ENCODE results near the gene YY1AP1. TPM values are rescaled to one million over a fixed set of nuclear protein-coding genes. Genes with fewer than 3 reads are reported as not detected.
"Not testable (repeated sequence)": the region's sequence is repeated elsewhere in the genome, so short reads cannot be mapped to it uniquely, and the experiment has no call there.

YY1AP1 gene
- total RNA-seq, 1 donor from 2014 or later = 62.6 TPM

DNA sequence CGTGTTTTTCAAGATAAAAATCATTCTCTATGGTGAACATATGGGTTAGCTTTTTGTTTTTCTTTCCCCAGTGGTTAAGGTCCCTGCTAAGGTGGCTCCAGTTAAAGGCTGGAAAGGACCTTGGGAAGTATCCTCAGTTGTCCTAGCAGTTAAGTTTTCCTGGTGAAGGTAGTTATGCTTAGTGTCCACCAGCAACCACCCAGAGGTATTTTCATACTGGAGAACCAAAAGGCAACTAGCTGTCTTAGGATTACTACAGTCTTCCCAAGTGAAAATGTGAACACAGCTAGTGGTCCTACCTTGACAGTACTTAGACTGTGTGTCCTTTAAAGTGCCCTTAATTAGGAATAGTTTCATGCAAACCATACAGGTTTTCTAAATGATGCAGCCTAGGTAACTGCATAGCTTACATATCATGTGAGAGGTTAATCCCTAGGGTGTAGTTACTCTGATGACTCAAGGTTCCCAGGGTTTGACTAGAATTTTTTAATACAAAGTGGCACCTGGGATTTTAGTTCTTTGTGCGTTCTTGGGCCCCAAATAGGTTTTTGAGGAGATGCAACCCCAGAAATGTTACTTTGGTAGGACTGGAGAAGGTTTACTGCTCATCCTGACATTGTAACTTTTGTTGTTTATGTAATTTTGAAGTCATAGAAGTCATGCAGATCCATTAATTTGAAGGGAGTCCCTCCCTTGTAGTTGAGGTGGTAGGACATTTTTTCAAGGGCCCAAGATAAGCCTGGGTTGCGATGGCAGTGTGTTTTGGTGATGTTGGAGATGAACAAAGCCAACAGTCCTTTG, 36.5 kb downstream of the YY1AP1 start:
- intact Hi-C loops (cut with DNase I) = no loop called here
- ATAC-seq = no peak
- DNase-seq (ENCODE audit: missing footprints) = no peak

DNA sequence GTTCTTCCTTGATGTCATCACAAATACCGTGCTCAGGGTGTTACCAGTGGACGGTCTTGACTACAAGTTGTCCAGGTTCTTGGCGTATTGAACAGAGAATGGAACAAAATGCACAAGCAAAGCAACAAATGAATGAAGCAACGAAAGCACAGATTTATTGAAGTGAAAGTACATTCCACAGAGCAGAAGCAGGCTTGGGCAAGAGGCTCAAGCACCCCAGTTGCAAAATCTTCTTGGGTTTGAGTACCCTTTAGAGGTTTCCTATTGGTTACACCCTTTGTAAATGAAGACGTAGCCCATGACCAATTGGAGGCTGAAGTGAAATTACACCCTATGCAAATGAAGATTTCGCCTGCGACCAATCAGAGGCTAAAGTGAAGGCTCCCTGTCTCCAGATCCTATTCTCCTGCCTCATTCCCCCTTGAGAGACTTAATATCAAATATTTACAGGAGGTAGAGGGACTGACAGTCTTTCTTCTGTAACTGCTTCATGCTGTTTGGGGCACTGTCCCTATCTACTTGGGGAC, 38.3 kb downstream of the YY1AP1 start:
- no peak for DNase-seq (ENCODE audit: missing footprints)
- ATAC-seq = no peak
- intact Hi-C loops (cut with DNase I) = no loop called here

DNA sequence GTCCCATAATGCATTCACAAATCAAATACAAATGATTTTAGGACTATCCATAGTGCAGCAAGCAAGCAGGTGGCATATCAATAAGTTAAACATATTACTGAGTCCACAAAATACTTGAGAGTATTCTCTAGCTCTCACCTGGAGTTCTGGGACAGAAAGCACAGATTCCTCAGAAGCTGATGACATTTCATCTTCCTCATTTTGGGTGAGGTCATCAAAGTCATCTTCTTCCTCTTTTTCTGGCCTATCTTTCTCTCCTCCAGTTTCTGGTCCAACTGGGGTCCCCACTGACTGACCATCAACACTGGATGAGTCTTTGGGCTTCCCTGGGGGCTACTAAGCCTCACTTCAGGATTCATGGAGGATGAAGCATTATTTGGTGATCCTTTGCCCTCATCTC, 38.9 kb downstream of the YY1AP1 start:
- DNase-seq (ENCODE audit: missing footprints) (no peak), ATAC-seq (no peak)
- intact Hi-C loops (cut with DNase I) = no loop called here

DNA sequence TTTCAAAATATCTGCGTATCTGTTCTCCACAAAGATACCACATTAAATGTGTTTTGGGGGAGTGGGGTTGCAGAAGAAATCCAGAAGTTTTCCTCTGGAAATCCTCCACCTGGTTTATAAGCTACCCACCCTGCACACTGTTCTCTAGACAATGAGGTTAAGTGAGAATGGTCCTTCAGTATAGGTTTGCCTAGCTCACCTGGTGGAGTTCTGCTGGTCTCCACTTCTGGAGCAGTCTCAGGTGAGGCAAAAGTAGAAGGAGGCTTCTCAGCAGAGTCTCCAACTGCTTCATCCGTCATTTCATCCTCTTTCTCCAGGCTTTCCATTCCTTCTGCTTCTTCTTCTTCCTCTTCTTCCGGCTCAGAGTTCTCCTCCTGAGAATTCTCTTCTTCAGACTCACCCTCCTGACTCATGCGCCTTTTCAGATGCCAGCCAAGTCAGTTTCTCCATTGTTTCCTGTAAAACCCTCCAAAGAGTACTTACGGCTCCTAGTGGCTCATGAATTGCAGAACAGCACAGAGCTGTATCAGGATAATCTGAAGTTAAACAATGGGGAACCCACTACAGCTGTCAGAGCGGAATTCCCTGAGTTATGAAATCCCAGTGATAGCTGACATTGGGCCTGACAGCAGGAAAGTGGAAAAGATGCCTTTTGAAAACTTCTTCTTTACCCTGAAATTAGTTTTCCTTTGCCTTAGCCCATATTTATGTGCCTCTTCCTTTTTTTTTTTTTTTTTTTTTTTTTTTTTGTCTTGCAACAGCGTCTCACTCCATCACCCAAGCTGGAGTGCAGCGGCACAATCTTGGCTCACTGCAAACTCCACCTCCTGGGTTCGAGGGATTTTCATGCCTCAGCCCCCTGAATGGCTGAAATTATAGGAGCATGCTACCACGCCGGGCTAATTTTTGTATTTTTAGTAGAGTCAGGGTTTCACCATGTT, 40.1 kb downstream of the YY1AP1 start:
- no peak for DNase-seq (ENCODE audit: missing footprints)
- intact Hi-C loops (cut with DNase I) = no loop called here
- ATAC-seq = peak; percentile 84

DNA sequence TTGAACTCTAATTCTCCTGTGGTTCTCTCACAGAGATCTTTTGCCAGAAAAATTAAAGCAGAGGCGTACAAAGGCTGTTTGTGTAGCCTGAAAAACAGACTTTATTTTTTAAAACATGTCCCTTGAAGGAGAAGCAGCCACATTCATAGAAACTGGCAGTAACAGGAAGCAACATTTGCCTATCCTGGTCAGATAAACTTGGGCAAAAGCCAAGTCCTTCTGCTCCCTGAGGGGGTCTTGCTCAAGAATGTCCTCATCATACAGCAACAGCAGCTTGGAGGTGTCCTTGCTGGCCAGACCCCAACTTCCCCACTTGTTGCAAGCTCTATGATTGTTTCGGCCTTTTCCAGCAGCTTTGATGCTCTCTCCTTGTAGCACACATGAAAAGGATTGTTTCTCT, 42.3 kb downstream of the YY1AP1 start:
- intact Hi-C loops (cut with DNase I) = no loop called here
- peak; percentile 63 for ATAC-seq
- DNase-seq (ENCODE audit: missing footprints) = no peak

DNA sequence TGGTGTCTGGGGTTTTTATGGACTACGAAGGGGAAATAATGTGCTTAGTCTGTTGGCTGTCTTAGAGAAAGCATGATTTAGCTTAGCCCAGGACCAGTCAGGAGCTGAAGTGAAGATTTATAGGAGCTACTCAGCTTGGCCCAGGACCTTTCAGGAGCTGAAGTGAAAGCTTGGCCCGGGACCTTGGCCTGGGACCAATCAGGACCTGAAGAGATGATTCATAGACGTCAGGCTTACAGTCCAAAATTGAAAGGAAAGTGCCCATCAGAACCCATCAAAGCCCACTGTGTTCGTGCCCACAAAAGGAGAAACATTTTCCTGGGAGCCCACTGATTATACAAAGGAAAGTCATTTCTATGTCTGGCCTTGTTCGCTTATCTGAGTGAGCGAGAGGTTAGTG, 42.9 kb downstream of the YY1AP1 start:
- intact Hi-C loops (cut with DNase I) = no loop called here
- no peak for ATAC-seq

DNA sequence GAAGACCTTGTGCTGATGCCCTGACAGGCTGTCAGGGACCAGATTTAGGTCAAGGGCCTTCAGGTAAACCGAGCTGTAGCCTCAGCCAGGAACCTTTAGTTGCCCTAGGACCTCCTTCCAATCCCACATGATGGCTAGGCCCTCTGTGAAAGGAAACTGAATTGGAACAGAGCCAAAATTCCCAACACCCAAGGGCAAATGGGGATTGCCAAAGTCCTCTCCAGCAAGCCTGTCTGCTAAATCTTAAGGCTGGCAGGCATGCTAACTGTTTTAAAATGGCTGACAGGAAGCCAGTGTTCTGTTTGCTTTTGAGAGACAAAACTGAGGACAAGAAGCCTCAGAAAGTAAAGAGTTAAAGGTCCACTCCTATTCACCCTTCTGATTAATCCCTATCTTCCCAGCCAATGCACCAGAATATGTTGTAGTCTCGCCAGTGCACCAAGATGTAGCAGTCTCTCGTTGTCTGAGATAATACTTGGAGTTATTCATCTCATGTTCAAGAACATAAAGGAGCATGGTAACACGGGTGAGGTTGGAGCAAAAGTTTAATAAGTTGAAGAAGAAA, 43.5 kb downstream of the YY1AP1 start:
- DNase-seq (ENCODE audit: missing footprints) = no peak
- intact Hi-C loops (cut with DNase I) = no loop called here
- ATAC-seq = peak; percentile 20

More for the DNA sequence above, 42.9 kb downstream of the YY1AP1 start:
- DNase-seq (ENCODE audit: missing footprints) = no peak

DNA sequence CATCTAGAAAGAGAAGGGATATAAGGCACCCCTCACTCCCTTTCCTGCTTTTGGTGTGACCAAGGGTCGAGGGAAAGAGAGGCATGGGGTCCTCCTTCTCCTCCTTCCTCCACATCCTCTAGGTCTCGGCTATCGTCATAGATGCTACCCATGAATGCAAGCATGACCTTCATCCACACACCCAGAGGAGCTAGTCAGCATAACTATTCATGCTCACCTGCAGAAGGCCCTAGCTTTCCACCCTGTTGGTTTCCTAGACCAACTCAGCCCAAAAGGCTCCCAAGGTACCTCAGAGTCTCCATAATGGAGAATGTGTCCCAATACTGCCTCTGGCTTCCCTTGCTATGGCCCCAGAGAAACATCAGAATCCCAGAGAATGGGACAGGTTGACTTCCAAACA, 45.3 kb downstream of the YY1AP1 start:
- DNase-seq (ENCODE audit: missing footprints) = no peak
- ATAC-seq = no peak
- intact Hi-C loops (cut with DNase I) = no loop called here

DNA sequence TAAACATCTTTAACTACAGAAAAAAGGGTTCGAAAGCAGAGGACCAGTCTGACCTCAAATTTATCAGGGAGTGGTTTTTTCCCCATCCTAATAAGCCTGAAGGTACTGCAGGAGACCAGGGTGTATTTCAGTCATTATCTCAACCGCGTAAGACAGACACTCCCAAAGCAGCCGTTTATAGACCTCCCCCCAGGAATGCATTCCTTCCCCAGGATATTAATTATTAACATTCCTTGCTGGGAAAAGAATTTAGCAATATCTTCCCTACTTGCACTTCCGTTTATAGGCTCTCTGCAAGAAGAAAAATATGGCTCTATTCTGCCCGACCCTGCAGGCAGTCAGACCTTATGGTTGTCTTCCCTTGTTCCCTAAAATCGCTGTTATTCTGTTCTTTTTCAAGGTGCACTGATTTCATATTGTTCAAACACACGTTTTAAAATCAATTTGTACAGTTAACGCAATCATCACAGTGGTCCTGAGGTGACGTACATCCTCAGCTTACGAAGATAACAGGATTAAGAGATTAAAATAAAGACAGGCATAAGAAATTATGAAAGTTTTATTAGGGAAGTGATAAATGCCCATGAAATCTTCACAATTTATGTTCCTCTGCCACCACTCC, 45.9 kb downstream of the YY1AP1 start:
- DNase-seq (ENCODE audit: missing footprints); ATAC-seq; intact Hi-C loops (cut with DNase I): not testable (repeated sequence)

DNA sequence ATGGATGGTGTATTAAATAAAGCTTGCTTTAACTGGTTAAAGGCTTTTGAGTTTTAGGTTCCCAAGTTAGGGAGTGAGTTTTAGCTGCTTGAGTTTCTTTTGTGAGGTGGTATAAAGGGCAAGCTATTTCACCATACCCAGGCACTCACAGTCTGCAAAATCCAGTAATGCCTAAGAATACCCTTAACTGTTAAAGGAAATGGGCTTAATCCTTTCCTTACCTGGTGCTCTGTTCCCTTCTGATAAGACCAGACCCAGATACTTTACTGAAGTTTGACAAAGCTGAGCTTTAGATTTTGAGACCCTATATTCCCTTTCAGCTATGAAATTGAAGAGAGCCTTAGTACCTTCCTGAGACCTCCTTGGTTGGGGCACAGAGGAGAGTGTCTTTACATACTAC, 48.2 kb downstream of the YY1AP1 start:
- DNase-seq (ENCODE audit: missing footprints) (no peak), ATAC-seq (no peak)
- intact Hi-C loops (cut with DNase I) = no loop called here

DNA sequence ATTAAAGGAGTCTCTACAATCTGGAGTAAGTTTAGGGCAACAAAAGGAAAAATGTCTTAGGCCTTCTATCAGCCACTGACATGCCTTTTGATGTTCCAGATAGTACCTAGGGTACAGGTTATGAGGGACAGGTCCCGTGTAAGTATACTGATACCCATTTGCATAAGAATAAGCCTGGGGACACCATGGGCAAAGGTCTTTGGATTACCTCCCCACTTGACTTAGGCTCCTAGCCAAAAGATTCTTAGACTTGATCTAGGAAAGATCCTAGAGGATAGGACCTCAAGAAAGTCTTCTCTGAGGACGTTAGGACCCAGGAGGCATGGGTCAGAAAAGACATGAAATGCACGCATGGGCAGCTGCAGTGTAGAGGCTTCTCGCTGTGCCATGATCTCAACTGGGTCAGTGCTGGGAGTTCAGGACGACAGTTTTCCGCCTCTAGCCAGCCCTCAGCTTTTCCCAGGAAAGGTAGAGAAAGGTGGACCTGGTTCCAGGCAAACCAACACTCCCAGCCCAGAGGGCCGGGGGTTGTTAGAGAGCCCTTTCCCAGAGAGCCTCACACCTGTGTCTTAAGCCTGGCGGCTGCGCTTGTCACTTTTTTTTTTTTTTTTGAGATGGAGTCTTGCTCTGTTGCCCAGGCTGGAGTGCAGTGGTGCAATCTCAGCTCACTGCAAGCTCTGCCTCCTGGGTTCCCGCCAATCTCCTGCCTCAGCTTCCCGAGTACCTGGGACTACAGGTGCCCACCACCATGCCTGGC, 52.0 kb downstream of the YY1AP1 start:
- DNase-seq (ENCODE audit: missing footprints) (no peak), ATAC-seq (no peak)
- intact Hi-C loops (cut with DNase I) = no loop called here

DNA sequence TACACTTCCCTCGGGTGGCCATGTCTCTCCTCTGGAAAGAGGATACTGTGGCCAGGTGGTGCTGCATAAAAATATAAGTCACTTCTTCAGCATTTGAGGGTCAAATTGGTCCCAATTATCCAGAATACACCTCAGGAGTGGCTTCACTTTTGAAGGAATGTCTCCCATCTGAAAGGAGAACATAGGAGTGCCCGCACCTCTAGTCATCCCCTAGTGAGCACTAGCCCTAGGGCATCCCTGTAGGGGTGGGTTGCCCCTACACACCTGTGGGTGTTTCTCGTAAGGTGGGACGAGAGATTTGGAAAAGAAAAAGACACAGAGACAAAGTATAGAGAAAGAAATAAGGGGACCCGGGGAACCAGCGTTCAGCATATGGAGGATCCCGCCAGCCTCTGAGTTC, 62.1 kb downstream of the YY1AP1 start:
- DNase-seq (ENCODE audit: missing footprints); ATAC-seq; intact Hi-C loops (cut with DNase I): not testable (repeated sequence)

DNA sequence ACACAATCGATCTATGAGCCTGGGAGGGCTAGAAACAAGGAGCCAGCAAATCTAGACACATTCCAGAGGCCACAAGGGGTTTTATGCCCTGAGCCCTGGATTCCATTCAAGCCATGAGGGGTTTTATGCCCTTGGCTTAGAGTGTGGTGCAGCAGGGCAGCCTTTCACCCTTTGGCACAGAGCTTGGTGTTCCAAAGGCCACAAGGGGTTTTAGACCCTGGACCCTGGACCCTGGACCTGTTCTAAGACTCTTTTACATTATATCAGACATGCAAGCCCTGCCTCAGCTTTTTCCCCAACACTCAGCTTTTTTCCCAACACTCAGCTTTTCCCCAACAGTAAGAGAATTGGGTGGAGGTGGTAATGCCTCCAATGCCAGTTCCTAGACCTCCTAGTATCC, 65.2 kb downstream of the YY1AP1 start:
- ATAC-seq (no peak), DNase-seq (ENCODE audit: missing footprints) (no peak)
- intact Hi-C loops (cut with DNase I) = no loop called here

DNA sequence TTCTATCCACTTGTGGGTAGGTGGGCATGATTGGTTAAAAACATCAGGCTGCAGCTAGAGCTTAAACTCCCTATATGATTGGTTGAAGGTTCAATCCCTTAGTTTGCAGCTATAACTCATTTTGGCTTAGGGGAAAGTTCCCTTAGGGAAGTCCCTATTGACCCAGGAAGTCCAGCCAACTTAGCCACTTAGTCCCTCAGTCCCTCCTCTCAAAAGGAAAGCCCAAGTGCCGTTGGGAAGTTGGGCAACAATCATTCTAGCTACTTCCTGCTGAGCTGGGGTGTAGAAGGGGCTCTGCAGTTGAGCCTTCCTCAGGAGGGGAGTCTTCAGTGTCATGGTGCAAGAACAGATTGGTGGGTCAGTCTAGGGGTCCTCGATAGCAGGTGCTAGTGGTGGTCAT, 66.4 kb downstream of the YY1AP1 start:
- no peak for DNase-seq (ENCODE audit: missing footprints)
- ATAC-seq = no peak
- intact Hi-C loops (cut with DNase I) = no loop called here

DNA sequence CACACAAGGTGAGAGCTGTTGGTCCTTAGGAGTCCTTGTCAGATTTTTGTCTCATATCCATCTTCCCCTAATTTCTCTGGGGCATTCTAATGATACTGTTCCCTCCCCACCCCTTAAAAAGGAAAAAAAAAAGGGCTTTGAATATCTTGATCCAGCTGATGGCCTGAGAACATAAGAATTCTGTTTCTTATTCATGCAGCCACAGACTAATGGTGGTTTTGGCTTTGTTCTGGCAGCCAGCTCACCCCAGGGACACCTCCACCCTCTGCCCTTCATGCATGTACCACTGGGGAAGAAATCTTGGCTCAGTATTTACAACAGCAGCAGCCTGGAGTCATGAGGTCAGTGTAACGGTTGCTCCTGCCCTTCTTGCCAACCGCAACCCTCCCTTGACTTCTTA, 75.3 kb downstream of the YY1AP1 start:
- ATAC-seq; intact Hi-C loops (cut with DNase I); DNase-seq (ENCODE audit: missing footprints): not testable (repeated sequence)

DNA sequence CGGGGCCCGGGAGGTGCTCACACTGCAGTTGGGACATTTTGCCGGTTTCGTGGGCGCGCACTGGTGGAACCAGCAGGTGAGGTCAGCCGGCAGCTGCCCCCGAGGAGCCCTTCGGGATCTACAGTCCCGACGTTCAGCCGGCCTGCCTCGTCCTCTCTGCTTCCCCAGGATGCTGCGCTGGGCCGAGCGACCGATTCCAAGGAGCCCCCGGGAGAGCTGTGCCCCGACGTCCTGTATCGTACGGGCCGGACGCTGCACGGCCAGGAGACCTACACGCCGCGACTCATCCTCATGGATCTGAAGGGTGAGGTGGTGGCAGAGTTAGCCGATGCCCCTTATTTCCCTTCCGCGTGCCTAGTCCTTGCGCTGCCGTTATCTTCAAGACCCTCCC, 78.3 kb downstream of the YY1AP1 start:
- DNase-seq (ENCODE audit: missing footprints); intact Hi-C loops (cut with DNase I); ATAC-seq: not testable (repeated sequence)

DNA sequence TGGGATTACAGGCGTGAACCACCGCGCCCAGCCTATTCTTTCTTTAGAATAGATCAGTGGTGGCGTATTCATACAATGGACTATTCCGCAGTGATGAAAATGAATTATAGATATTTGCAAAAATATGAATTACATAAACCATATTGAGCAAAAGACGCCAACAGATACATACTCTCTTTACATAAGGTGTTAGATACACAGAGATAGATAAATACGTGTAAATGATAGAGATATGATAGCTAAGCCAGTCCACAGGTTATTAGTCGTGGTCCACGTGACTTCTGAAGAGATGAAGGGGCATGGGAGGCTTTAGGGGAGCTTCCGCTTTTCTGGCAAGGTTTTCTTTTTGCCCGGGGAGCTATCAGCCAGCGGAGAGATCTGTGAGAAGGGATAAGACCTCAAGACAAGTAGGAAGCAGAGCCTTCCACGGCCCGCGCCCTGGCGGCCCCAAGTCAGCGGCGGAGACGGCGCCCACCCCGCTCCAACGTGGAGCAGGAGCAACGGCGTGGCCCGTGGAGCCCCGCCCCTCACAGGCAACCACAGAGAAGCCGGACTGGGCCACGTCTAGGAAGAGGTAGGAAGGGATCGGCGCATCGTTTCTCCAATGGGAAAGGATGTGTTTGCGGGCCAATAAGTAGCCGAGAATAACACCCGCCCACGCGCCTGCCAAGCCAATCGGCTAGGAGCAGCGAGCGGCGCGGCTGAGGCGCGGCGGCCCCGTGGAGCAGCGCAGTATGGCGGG, 78.9 kb downstream of the YY1AP1 start, which contains the start of gene MSTO1:
MSTO1 (plus strand) TSS at position 704 of the 742 bp plus-strand sequence; CDS start at position 735, 31 bp downstream.
- DNase-seq (ENCODE audit: missing footprints) = peak; percentile 98
- intact Hi-C loops (cut with DNase I) = no loop called here
- ATAC-seq = peak; percentile 99
